SW 1271 (cell line): ENCODE data around the gene RXRA.

Experiments
- DNase-seq, 2 experiments: peaks; one replicate each; lab custom pipeline; 2025; lab: John Stamatoyannopoulos, UW

The RXRA gene

DNA sequence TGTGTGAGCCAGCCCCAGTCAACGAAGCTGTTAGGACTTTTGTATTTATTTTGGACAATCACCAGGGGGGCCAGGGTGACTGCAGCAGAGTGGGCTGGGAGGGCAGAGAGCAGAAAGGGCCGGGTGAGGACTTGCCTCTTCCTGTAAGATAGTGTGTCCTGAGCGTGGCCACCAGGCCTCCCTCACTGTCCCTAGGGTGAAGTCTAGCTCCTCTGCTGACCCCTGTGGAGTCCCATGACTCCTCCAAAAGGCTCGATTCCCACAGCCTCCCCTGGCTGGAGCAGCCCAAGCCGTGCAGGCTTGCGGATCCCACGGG lies 147.8 kb downstream of the RXRA start:
- no peak for DNase-seq

GRCh38 chr9:134475011-134475790 lies 148.9 kb downstream of the RXRA start:
- no peak for DNase-seq

- DNase-seq = no peak
These were observed 150.2 kb downstream of the RXRA start for GRCh38 chr9:134476272-134476941.

- no peak for DNase-seq
These were observed 150.7 kb downstream of the RXRA start for GRCh38 chr9:134476942-134477335.

DNA sequence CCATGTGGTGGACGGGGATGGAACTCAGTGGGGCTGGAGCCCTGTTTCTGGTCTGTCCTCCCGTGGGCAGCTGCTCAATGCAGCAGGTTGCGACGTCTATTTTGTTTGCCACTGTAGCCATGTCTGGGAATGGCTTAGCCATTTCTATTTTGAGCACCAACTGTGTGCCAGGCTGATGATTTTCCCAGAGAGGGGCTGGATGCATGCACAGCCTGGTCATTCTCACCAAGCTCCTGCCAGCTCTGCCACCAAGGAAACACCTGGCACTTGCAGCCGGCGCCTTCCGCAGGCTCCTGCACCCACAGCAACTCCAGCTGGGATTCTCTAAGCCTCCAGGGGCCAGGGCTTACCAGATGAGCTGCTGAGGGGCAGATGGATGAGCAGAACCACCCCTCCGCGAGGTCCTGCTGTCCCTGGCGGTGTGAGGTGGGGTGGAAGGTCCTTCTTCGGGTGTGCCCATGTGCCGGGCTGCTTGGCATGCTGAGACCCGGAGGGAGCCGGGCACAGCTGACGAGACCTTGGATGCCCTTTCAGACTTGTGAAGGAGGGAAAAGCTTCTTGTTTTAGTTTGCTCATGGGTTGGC lies 151.2 kb downstream of the RXRA start:
- DNase-seq = no peak

- no peak for DNase-seq
These were observed 151.7 kb downstream of the RXRA start for GRCh38 chr9:134477927-134478326.

DNA sequence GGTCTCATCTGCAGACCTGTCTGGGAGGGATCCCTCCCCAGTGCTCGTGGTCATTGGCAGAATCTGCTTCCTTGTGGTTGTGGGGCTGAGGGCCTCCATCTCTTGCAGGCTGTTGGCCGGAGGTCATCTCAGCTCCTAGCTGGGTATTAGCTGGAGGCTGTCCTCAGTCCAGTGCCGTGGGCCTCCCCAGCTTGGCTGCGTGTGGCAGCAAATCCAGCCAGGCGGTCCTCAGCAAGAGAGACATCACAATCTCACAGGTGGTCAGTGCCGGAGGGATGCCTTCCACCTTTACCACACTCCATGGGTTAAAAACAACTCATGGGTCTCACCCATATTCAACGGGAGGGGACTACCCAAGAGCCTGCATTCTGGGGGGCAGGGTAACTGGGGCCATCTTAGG lies 155.5 kb downstream of the RXRA start:
- DNase-seq = no peak

- DNase-seq = no peak
These were observed 156.0 kb downstream of the RXRA start for GRCh38 chr9:134482226-134482625.

- no peak for DNase-seq
These were observed 157.3 kb downstream of the RXRA start for GRCh38 chr9:134483361-134484184.

GRCh38 chr9:134484479-134484878 lies 158.2 kb downstream of the RXRA start:
- no peak for DNase-seq

GRCh38 chr9:134485653-134486052 lies 159.4 kb downstream of the RXRA start:
- no peak for DNase-seq

GRCh38 chr9:134486143-134486591 lies 159.9 kb downstream of the RXRA start:
- DNase-seq = no peak

- DNase-seq = no peak
These were observed 160.3 kb downstream of the RXRA start for GRCh38 chr9:134486596-134486995.
